Measurements from ENCODE around the gene PYDC1. TPM values are rescaled to one million over a fixed set of nuclear protein-coding genes. Genes with fewer than 3 reads are reported as not detected.

The PYDC1 gene
- total and polyA plus RNA-seq, 10 of the 15 experiments (the other 5 are each of a cell fraction or from before 2014, with no cell fraction given), result not detected

DNA sequence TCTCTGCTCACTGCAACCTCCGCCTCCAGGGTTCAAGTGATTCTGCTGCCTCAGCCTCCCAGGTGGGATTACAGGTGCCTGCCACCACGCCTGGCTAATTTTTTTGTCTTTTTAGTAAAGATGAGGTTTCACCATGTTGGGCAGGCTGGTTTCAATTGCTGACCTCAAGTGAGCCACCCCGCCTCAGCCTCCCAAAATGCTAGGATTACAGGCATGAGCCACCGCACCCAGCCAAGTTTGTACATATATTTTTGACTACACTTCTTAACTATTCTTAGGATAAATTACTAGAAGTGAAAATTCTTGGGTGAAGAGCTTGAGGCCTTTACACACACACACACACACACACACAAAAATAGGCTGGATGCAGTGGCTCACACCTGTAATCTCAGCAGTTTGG lies 41.4 kb upstream of the PYDC1 start (continued):
- TF ChIP-seq, protein P1, sequence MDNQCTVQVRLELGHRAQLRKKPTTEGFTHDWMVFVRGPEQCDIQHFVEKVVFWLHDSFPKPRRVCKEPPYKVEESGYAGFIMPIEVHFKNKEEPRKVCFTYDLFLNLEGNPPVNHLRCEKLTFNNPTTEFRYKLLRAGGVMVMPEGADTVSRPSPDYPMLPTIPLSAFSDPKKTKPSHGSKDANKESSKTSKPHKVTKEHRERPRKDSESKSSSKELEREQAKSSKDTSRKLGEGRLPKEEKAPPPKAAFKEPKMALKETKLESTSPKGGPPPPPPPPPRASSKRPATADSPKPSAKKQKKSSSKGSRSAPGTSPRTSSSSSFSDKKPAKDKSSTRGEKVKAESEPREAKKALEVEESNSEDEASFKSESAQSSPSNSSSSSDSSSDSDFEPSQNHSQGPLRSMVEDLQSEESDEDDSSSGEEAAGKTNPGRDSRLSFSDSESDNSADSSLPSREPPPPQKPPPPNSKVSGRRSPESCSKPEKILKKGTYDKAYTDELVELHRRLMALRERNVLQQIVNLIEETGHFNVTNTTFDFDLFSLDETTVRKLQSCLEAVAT (IDR thresholded peaks at IDR 0.05), result no peak

DNA sequence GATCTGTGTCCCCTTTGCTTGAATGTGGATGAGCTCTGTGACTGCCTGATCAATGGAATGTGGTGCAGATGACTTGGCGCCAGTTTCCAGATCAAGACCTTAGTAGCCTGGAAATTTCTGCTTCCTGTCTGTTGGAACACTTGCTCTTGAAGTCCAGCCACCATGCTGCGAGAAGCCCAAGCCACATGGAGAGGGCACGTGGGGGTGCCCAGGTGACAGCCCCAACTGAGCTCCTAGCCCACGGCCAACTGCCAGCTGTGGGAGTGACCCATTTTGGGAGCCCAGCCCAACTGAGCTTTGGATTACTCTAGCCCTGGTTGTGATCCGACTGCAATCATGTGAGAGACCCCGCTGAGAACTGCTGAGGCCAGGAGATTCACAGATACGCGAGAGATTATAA lies 39.5 kb upstream of the PYDC1 start:
- H3K9me3 ChIP-seq (replicated peaks; ENCODE audit: control insufficient read depth, insufficient read depth, low read length), result no peaks in the 10 kb centered on the region
- no peak overlapping the region for H3K4me2 ChIP-seq (ENCODE audit: control insufficient read depth, insufficient read depth)
- in situ Hi-C loops (cut with MboI) (no loop called here), intact Hi-C loops (cut with micrococcal nuclease; ENCODE audit: unreplicated experiment) (no loop called here)
- H3K27me3 ChIP-seq (replicated peaks in 1 of 2; ENCODE audit: control insufficient read depth in 2 of 2, insufficient read depth in 2 of 2, low read length in 1 of 2), result no peaks in the 10 kb centered on the region
- no peak overlapping the region for H2AFZ ChIP-seq (ENCODE audit: control insufficient read depth, low read depth, low read length)
- TF ChIP-seq HCFC1 (IDR thresholded peaks at IDR 0.05; ENCODE audit: low read length), result no peak
- H3K4me1 ChIP-seq (ENCODE audit: control insufficient read depth, insufficient read depth, low read length), result peaks cover 17% of the 10 kb centered on the region
- SMC1A ChIA-PET (ENCODE audit: uncharacterized antibody, unreplicated experiment), result interaction anchor here (1.2 to 3.5 kb wide), 2 partner anchors 9 to 126 kb away, joined by 3 to 17 read pairs; no protein-coding TSS in a partner anchor
- RAD21 ChIA-PET (ENCODE audit: unreplicated experiment), result no interaction called here
- DNase-seq (ENCODE audit: low read depth, low spot score) (no peak), FAIRE-seq (no peak), ATAC-seq (no peak)
- H3K9ac ChIP-seq (ENCODE audit: control insufficient read depth, insufficient read depth, low read length), result no peak overlapping the region
- CTCF ChIA-PET, result interaction anchor here (0.9 to 1.2 kb wide), 3 partner anchors 13 to 126 kb away, joined by 3 to 4 read pairs (median 3); no protein-coding TSS in a partner anchor
- no peak overlapping the region for H3K27ac ChIP-seq (ENCODE audit: control insufficient read depth, insufficient read depth)
- H3K4me3 ChIP-seq, result no peak overlapping the region
- POLR2A ChIA-PET, result interaction anchor here (1.0 to 1.9 kb wide), 2 partner anchors 56 to 76 kb away, joined by 3 to 6 read pairs; partner anchors contain the start of gene FUS
- BruUV-seq (replicated peaks), result no TSS peak
- H3K79me2 ChIP-seq (ENCODE audit: control insufficient read depth, insufficient read depth, low read length), result no peaks in the 10 kb centered on the region
- 83% methylated on average over 8 of the region's 8 CpGs for WGBS (ENCODE audit: insufficient coverage, insufficient replicate concordance, low lambda C conversion rate, missing lambda C conversion rate)
- no peaks in the 10 kb centered on the region for H3K36me3 ChIP-seq (ENCODE audit: control insufficient read depth in 2 of 2, insufficient read depth in 2 of 2, low read length in 1 of 2)
- no peaks in the 10 kb centered on the region for H4K20me1 ChIP-seq (ENCODE audit: control insufficient read depth, insufficient read depth)

DNA sequence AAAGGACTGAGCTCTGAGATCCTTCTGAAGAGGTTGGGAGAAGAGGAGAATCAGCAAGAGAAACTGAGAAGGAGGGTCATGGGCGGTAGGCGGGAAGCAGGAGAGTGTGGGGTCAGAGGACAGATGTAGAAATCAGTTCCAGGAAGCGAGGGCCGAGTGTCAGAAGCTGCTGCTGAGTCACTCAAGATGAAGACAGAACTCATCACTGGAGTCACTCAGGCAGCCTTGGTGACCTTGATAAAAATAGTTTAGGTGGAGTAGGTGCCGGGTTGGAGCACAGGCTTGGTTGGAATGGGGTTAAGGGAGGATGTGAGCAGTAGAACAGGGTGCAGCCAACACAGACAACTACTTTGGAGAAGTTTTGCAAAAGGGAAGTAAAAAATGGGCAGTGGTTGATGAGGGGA lies 36.7 kb upstream of the PYDC1 start:
- H3K9me3 ChIP-seq (replicated peaks; ENCODE audit: control insufficient read depth, insufficient read depth, low read length), result no peaks in the 10 kb centered on the region
- TF ChIP-seq, protein P2, sequence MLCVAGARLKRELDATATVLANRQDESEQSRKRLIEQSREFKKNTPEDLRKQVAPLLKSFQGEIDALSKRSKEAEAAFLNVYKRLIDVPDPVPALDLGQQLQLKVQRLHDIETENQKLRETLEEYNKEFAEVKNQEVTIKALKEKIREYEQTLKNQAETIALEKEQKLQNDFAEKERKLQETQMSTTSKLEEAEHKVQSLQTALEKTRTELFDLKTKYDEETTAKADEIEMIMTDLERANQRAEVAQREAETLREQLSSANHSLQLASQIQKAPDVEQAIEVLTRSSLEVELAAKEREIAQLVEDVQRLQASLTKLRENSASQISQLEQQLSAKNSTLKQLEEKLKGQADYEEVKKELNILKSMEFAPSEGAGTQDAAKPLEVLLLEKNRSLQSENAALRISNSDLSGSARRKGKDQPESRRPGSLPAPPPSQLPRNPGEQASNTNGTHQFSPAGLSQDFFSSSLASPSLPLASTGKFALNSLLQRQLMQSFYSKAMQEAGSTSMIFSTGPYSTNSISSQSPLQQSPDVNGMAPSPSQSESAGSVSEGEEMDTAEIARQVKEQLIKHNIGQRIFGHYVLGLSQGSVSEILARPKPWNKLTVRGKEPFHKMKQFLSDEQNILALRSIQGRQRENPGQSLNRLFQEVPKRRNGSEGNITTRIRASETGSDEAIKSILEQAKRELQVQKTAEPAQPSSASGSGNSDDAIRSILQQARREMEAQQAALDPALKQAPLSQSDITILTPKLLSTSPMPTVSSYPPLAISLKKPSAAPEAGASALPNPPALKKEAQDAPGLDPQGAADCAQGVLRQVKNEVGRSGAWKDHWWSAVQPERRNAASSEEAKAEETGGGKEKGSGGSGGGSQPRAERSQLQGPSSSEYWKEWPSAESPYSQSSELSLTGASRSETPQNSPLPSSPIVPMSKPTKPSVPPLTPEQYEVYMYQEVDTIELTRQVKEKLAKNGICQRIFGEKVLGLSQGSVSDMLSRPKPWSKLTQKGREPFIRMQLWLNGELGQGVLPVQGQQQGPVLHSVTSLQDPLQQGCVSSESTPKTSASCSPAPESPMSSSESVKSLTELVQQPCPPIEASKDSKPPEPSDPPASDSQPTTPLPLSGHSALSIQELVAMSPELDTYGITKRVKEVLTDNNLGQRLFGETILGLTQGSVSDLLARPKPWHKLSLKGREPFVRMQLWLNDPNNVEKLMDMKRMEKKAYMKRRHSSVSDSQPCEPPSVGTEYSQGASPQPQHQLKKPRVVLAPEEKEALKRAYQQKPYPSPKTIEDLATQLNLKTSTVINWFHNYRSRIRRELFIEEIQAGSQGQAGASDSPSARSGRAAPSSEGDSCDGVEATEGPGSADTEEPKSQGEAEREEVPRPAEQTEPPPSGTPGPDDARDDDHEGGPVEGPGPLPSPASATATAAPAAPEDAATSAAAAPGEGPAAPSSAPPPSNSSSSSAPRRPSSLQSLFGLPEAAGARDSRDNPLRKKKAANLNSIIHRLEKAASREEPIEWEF (IDR thresholded peaks at IDR 0.05; ENCODE audit: insufficient replicate concordance, low read depth, low read length), result no peak
- no peak for TF ChIP-seq NFIC (IDR thresholded peaks at IDR 0.05; ENCODE audit: low read depth, low read length)
- TF ChIP-seq NFYB (IDR thresholded peaks at IDR 0.05; ENCODE audit: insufficient read depth, low read depth, low read length), result no peak
- H3K9ac ChIP-seq (ENCODE audit: control insufficient read depth, insufficient read depth, low read length), result no peak overlapping the region
- ATAC-seq (peak; percentile 27; the same call in 1 of the 3 replicates), DNase-seq (ENCODE audit: low read depth, low spot score) (no peak), FAIRE-seq (peak; percentile 49)
- H3K4me2 ChIP-seq (ENCODE audit: control insufficient read depth, insufficient read depth), result peak overlapping the region; percentile 22; the same call in 1 of the 2 replicates
- H3K27me3 ChIP-seq (replicated peaks in 1 of 2; ENCODE audit: control insufficient read depth in 2 of 2, insufficient read depth in 2 of 2, low read length in 1 of 2), result no peaks in the 10 kb centered on the region
- ChIA-PET SMC1A (ENCODE audit: uncharacterized antibody, unreplicated experiment) (interaction anchor here (0.9 to 1.4 kb wide), 3 partner anchors 9 to 51 kb away, joined by 3 read pairs; partner anchors contain the start of gene PYCARD), RAD21 (ENCODE audit: unreplicated experiment) (interaction anchor here (0.8 kb wide), 1 partner anchor 31 kb away, joined by 3 read pairs; no protein-coding TSS in a partner anchor), CTCF (interaction anchor here (0.6 kb wide), 1 partner anchor 127 kb away, joined by 5 read pairs; no protein-coding TSS in a partner anchor), POLR2A (no interaction called here)
- H4K20me1 ChIP-seq (ENCODE audit: control insufficient read depth, insufficient read depth), result no peaks in the 10 kb centered on the region
- H3K4me1 ChIP-seq (ENCODE audit: control insufficient read depth, insufficient read depth, low read length), result peaks cover 4% of the 10 kb centered on the region; the same call in 1 of the 2 replicates
- in situ Hi-C loops (cut with MboI), result no loop called here
- no peaks in the 10 kb centered on the region for H3K79me2 ChIP-seq (ENCODE audit: control insufficient read depth, insufficient read depth, low read length)
- WGBS (ENCODE audit: insufficient coverage, insufficient replicate concordance, low lambda C conversion rate, missing lambda C conversion rate), result 8% methylated on average over 5 of the region's 5 CpGs
- intact Hi-C loops (cut with micrococcal nuclease; ENCODE audit: unreplicated experiment), result no loop called here
- H3K27ac ChIP-seq (ENCODE audit: control insufficient read depth, insufficient read depth), result no peak overlapping the region
- peak overlapping the region; percentile 8 for H2AFZ ChIP-seq (ENCODE audit: control insufficient read depth, low read depth, low read length)
- BruUV-seq (replicated peaks), result no TSS peak
- no peaks in the 10 kb centered on the region for H3K36me3 ChIP-seq (ENCODE audit: control insufficient read depth in 2 of 2, insufficient read depth in 2 of 2, low read length in 1 of 2)
- H3K4me3 ChIP-seq, result no peak overlapping the region

Measured in GM12878 (cell line).